ENCODE results near the gene DDX54.
A peak's percentile ranks its signal among the peaks of the same experiment; 100 is the strongest.
"Not testable (repeated sequence)": the region's sequence is repeated elsewhere in the genome, so short reads cannot be mapped to it uniquely, and the experiment has no call there.

The DDX54 gene

GRCh38 chr12:113214895-113215400, 29.7 kb upstream of the DDX54 start:
- DNase-seq, result no peak

- no peak for DNase-seq
These were observed 25.9 kb upstream of the DDX54 start for GRCh38 chr12:113211160-113211559.

GRCh38 chr12:113208041-113208934, 23.0 kb upstream of the DDX54 start:
- DNase-seq, result peak; percentile 68

GRCh38 chr12:113207613-113208040, 22.3 kb upstream of the DDX54 start:
- no peak for DNase-seq

GRCh38 chr12:113206802-113207201, 21.5 kb upstream of the DDX54 start:
- DNase-seq, result not testable (repeated sequence)

- no peak for DNase-seq
These were observed 19.5 kb upstream of the DDX54 start for GRCh38 chr12:113204804-113205203.

- DNase-seq, result no peak
These were observed 18.8 kb upstream of the DDX54 start for GRCh38 chr12:113203852-113204760.

- DNase-seq, result no peak
These were observed 17.2 kb upstream of the DDX54 start for GRCh38 chr12:113202300-113203075.

- DNase-seq, result no peak
These were observed 16.2 kb upstream of the DDX54 start for GRCh38 chr12:113201187-113202177.

GRCh38 chr12:113200021-113200797, 14.9 kb upstream of the DDX54 start:
- no peak for DNase-seq

- DNase-seq, result no peak
These were observed 13.0 kb upstream of the DDX54 start for GRCh38 chr12:113198296-113198695.

GRCh38 chr12:113197518-113198077, 12.3 kb upstream of the DDX54 start:
- no peak for DNase-seq

- peak; percentile 68 for DNase-seq
These were observed 11.7 kb upstream of the DDX54 start for GRCh38 chr12:113196990-113197389.

- no peak for DNase-seq
These were observed 11.3 kb upstream of the DDX54 start for GRCh38 chr12:113196582-113196981.

GRCh38 chr12:113195598-113195997, 10.3 kb upstream of the DDX54 start:
- no peak for DNase-seq

- DNase-seq, result no peak
These were observed 9.7 kb upstream of the DDX54 start for GRCh38 chr12:113194971-113195391.

- DNase-seq, result no peak
These were observed 5.9 kb upstream of the DDX54 start for GRCh38 chr12:113191227-113191626.

- DNase-seq, result no peak
These were observed 5.5 kb upstream of the DDX54 start for GRCh38 chr12:113190761-113191160.

- DNase-seq, result no peak
These were observed 4.1 kb upstream of the DDX54 start for GRCh38 chr12:113189361-113189760.

- no peak for DNase-seq
These were observed 1.5 kb upstream of the DDX54 start for GRCh38 chr12:113186666-113187325.

Measured in stimulated activated CD4-positive, alpha-beta T cell treated with anti-CD3 and anti-CD28 coated beads, Interleukin-15, amount 100 ng/mL, for 24 hours (primary cell).